ENCODE data around the gene IL12RB1. TPM values are rescaled to one million over a fixed set of nuclear protein-coding genes. Genes with fewer than 3 reads are reported as not detected.

IL12RB1 gene
- total RNA-seq, 4 donors from 2014 or later, result 0.49 to 4.8 (median 2.2) TPM

- TF ChIP-seq, protein P1, sequence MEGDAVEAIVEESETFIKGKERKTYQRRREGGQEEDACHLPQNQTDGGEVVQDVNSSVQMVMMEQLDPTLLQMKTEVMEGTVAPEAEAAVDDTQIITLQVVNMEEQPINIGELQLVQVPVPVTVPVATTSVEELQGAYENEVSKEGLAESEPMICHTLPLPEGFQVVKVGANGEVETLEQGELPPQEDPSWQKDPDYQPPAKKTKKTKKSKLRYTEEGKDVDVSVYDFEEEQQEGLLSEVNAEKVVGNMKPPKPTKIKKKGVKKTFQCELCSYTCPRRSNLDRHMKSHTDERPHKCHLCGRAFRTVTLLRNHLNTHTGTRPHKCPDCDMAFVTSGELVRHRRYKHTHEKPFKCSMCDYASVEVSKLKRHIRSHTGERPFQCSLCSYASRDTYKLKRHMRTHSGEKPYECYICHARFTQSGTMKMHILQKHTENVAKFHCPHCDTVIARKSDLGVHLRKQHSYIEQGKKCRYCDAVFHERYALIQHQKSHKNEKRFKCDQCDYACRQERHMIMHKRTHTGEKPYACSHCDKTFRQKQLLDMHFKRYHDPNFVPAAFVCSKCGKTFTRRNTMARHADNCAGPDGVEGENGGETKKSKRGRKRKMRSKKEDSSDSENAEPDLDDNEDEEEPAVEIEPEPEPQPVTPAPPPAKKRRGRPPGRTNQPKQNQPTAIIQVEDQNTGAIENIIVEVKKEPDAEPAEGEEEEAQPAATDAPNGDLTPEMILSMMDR (IDR thresholded peaks at IDR 0.05; ENCODE audit: low read depth), result no peak
These were observed 24.0 kb upstream of the IL12RB1 start for GRCh38 chr19:18110609-18111232.

- TF ChIP-seq, protein P1 (IDR thresholded peaks at IDR 0.05; ENCODE audit: low read depth), result no peak
These were observed 23.2 kb upstream of the IL12RB1 start for GRCh38 chr19:18109733-18110608.

- TF ChIP-seq, protein P1 (IDR thresholded peaks at IDR 0.05; ENCODE audit: low read depth), result no peak
These were observed 22.6 kb upstream of the IL12RB1 start for GRCh38 chr19:18109341-18109732.

GRCh38 chr19:18108897-18109296, 22.2 kb upstream of the IL12RB1 start:
- TF ChIP-seq, protein P1 (IDR thresholded peaks at IDR 0.05; ENCODE audit: low read depth), result no peak

DNA sequence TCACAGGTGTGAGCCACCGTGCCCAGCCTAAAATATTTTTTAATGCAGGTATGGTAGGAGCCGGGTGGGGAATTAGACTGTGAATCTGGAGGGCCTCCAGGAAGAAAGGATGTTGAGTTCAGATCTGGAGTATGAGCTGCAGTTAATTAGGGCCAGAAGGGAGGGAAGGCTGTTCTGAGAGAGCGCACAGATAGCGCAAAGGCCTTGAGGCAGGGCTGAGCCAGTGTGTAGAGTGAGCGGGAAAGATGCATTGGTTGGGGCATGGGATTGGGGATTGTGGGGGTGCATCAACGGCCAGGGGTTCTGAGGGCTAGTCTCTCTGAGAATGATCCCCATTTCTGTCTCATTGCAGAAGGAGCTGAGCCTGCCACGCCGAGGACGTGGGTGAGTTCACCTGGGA, 20.5 kb upstream of the IL12RB1 start:
- TF ChIP-seq, protein P1 (IDR thresholded peaks at IDR 0.05; ENCODE audit: low read depth), result no peak

GRCh38 chr19:18104793-18105131, 18.0 kb upstream of the IL12RB1 start:
- TF ChIP-seq, protein P1 (IDR thresholded peaks at IDR 0.05; ENCODE audit: low read depth), result no peak

- TF ChIP-seq, protein P1 (IDR thresholded peaks at IDR 0.05; ENCODE audit: low read depth), result no peak
These were observed 16.3 kb upstream of the IL12RB1 start for GRCh38 chr19:18102916-18103542.

All from subcutaneous adipose tissue (tissue), 4 donors.